Neutrophil (primary cell): Measurements from ENCODE around the gene STAT4.

Experiments
- H3K27ac ChIP-seq: fragments of 200-600 bp; sonication (generic); 2 replicates; pipeline ENCODE4 v1.5.1; 2016; ENCODE audit warnings: mild to moderate bottlenecking, moderate library complexity
- H3K27me3 ChIP-seq: fragments of 200-600 bp; sonication (generic); 2 replicates; pipeline ENCODE4 v1.6.0; 2016; ENCODE audit warnings: mild to moderate bottlenecking
- H3K36me3 ChIP-seq: fragments of 200-600 bp; sonication (generic); 2 replicates; pipeline ENCODE4 v1.5.1; 2017
- H3K4me1 ChIP-seq, 2 experiments: fragments of 200-600 bp in 1 of 2; sonication (generic) in 1 of 2; 1 replicate in 1 of 2; 2 replicates in 1 of 2; pipeline versions ENCODE4 v1.5.1 to v1.6.1; 2013 to 2016; ENCODE audit warnings: low read depth in 1 of 2, low read length in 1 of 2, mild to moderate bottlenecking in 1 of 2, moderate library complexity in 1 of 2; ENCODE audit not compliant: control insufficient read depth in 1 of 2, insufficient read depth in 1 of 2
- H3K4me3 ChIP-seq, 2 experiments: fragments of 200-600 bp in 1 of 2; sonication (generic) in 1 of 2; 1 replicate in 1 of 2; 2 replicates in 1 of 2; pipeline ENCODE4 v1.5.1; 2013 to 2016; ENCODE audit warnings: low read depth in 1 of 2, low read length in 1 of 2, mild to moderate bottlenecking in 1 of 2, moderate library complexity in 1 of 2
- H3K9me3 ChIP-seq: fragments of 200-600 bp; sonication (generic); 2 replicates; pipeline ENCODE4 v1.5.1; 2016
- CTCF ChIP-seq: fragments of 200-600 bp; sonication (generic); IDR thresholded peaks from 2 replicates; pipeline ENCODE4 v1.5.1; 2016; ENCODE audit warnings: antibody characterized with exemption

Gene STAT4

GRCh38 chr2:191006997-191007783 lies 143.6 kb downstream of the STAT4 start:
- peaks cover 11 to 22% of the 10 kb centered on the region in 2 experiments for H3K4me1 ChIP-seq
- no peaks in the 10 kb centered on the region for H3K9me3 ChIP-seq
- peaks cover 99% of the 10 kb centered on the region for H3K36me3 ChIP-seq
- no peak overlapping the region for H3K4me3 ChIP-seq
- TF ChIP-seq CTCF = no peak
- H3K27ac ChIP-seq = no peak overlapping the region
- H3K27me3 ChIP-seq = no peaks in the 10 kb centered on the region

GRCh38 chr2:191006297-191006696 lies 144.5 kb downstream of the STAT4 start:
- H3K4me3 ChIP-seq = no peak overlapping the region
- no peak overlapping the region for H3K27ac ChIP-seq
- H3K9me3 ChIP-seq = no peaks in the 10 kb centered on the region
- peaks cover 99% of the 10 kb centered on the region for H3K36me3 ChIP-seq
- H3K27me3 ChIP-seq = no peaks in the 10 kb centered on the region
- peaks cover 2 to 13% of the 10 kb centered on the region in 2 experiments for H3K4me1 ChIP-seq
- TF ChIP-seq CTCF = no peak

GRCh38 chr2:191003405-191004309 lies 147.1 kb downstream of the STAT4 start:
- Histone ChIP-seq H3K27me3 (no peaks in the 10 kb centered on the region), H3K36me3 (peaks cover 100% of the 10 kb centered on the region), H3K9me3 (no peaks in the 10 kb centered on the region), H3K4me3 (no peak overlapping the region), H3K4me1 (peaks cover 0 to 3% of the 10 kb centered on the region in 2 experiments), H3K27ac (no peak overlapping the region)
- TF ChIP-seq CTCF = no peak

GRCh38 chr2:191001624-191002023 lies 149.2 kb downstream of the STAT4 start:
- H3K36me3 ChIP-seq = peaks cover 100% of the 10 kb centered on the region
- no peaks in the 10 kb centered on the region for H3K27me3 ChIP-seq
- H3K9me3 ChIP-seq = no peaks in the 10 kb centered on the region
- H3K27ac ChIP-seq = no peak overlapping the region
- H3K4me3 ChIP-seq = no peak overlapping the region
- peaks cover 0 to 6% of the 10 kb centered on the region in 2 experiments for H3K4me1 ChIP-seq
- no peak for TF ChIP-seq CTCF

GRCh38 chr2:191001032-191001431 lies 149.8 kb downstream of the STAT4 start:
- no peaks in the 10 kb centered on the region for H3K27me3 ChIP-seq
- H3K36me3 ChIP-seq = peaks cover 100% of the 10 kb centered on the region
- TF ChIP-seq CTCF = no peak
- H3K9me3 ChIP-seq = no peaks in the 10 kb centered on the region
- no peak overlapping the region for H3K4me3 ChIP-seq
- H3K27ac ChIP-seq = no peak overlapping the region
- H3K4me1 ChIP-seq = peaks cover 0 to 6% of the 10 kb centered on the region in 2 experiments
